IMR-90 (cell line): ENCODE measurements around the gene SIRPB1. TPM values are rescaled to one million over a fixed set of nuclear protein-coding genes. Genes with fewer than 3 reads are reported as not detected.

ENCODE experiments used
- ATAC-seq: fragments of 200-7000 bp; cut with Tn5 transposase; 2 replicates; pipeline ENCODE4 v1.9.1; 2020; ENCODE audit warnings: low read depth, mild to moderate bottlenecking, moderate library complexity
- BruUV-seq: library from RNA; stranded (reverse); fragments of 400-500 nt; replicated peaks from 2 replicates; lab custom pipeline; 2021; lab: Mats Ljungman, UMichigan
- CTCF ChIA-PET: fragments of 300-600 bp; formaldehyde crosslinking; extraction: SDS; loops from one replicate; lab custom pipeline; 2021; ENCODE audit warnings: antibody characterized with exemption; lab: Yijun Ruan, JAX
- POLR2A ChIA-PET: fragments of 300-600 bp; sonication (Branson Sonifier 250); formaldehyde crosslinking; loops from one replicate; lab custom pipeline; 2022; ENCODE audit warnings: antibody characterized with exemption; ENCODE audit not compliant: unreplicated experiment; lab: Charles Lee
- DNase-seq: peaks from one replicate; pipeline ENCODE4 v3.0.0; 2013
- H2AFZ ChIP-seq: replicated peaks from 2 replicates; pipeline ENCODE3; 2013; ENCODE audit warnings: low read length, mild to moderate bottlenecking; ENCODE audit not compliant: poor library complexity
- H2AK5ac ChIP-seq: 2 replicates; pipeline ENCODE4 v1.6.1; 2013; ENCODE audit warnings: low read depth, low read length, inconsistent platforms
- H2AK9ac ChIP-seq: replicated peaks from 2 replicates; pipeline ENCODE3; 2013; ENCODE audit warnings: mild to moderate bottlenecking, low read depth, low read length, moderate library complexity; ENCODE audit not compliant: poor library complexity
- H2BK120ac ChIP-seq: 2 replicates; pipeline ENCODE4 v1.6.1; 2013; ENCODE audit warnings: low read depth, low read length, inconsistent platforms
- H2BK15ac ChIP-seq: 3 replicates; pipeline ENCODE4 v1.6.1; 2013; ENCODE audit warnings: low read depth, low read length, inconsistent platforms
- H2BK20ac ChIP-seq: 2 replicates; pipeline ENCODE4 v1.6.1; 2013; ENCODE audit warnings: low read depth, mild to moderate bottlenecking, inconsistent platforms, low read length, moderate library complexity
- H2BK5ac ChIP-seq: 2 replicates; pipeline ENCODE4 v1.6.1; 2013; ENCODE audit warnings: mild to moderate bottlenecking, low read depth, low read length, inconsistent platforms; ENCODE audit not compliant: poor library complexity, severe bottlenecking
- H3K14ac ChIP-seq: replicated peaks from 2 replicates; pipeline ENCODE4 v1.6.1; 2013; ENCODE audit warnings: low read depth, low read length, inconsistent platforms
- H3K18ac ChIP-seq: 2 replicates; pipeline ENCODE4 v1.6.1; 2013; ENCODE audit warnings: low read depth, low read length, control low read depth
- H3K23ac ChIP-seq: 2 replicates; pipeline ENCODE4 v1.6.1; 2013; ENCODE audit warnings: low read depth, low read length, inconsistent platforms
- H3K27ac ChIP-seq: 2 replicates; pipeline ENCODE4 v1.5.1; 2013; ENCODE audit warnings: mild to moderate bottlenecking, control low read depth, low read length; ENCODE audit not compliant: insufficient read depth
- H3K27me3 ChIP-seq: 2 replicates; pipeline ENCODE4 v1.6.1; 2013; ENCODE audit warnings: low read length; ENCODE audit not compliant: control insufficient read depth, insufficient read depth
- H3K36me3 ChIP-seq: 2 replicates; pipeline ENCODE4 v1.6.1; 2013; ENCODE audit warnings: low read length, mixed read lengths; ENCODE audit not compliant: control insufficient read depth, insufficient read depth
- H3K4ac ChIP-seq: 2 replicates; pipeline ENCODE4 v1.6.1; 2013; ENCODE audit warnings: low read depth, low read length, inconsistent platforms
- H3K4me1 ChIP-seq: 2 replicates; pipeline ENCODE4 v1.6.1; 2013; ENCODE audit warnings: low read length, mixed read lengths; ENCODE audit not compliant: control insufficient read depth, insufficient read depth
- H3K4me2 ChIP-seq: 2 replicates; pipeline ENCODE4 v1.6.1; 2013; ENCODE audit warnings: low read depth, mild to moderate bottlenecking, control low read depth, low read length, moderate library complexity
- H3K4me3 ChIP-seq: 2 replicates; pipeline ENCODE4 v1.5.1; 2013; ENCODE audit warnings: low read depth, mild to moderate bottlenecking, control low read depth, low read length, moderate library complexity; ENCODE audit not compliant: insufficient read depth
- H3K56ac ChIP-seq: 2 replicates; pipeline ENCODE4 v1.6.1; 2013; ENCODE audit warnings: low read length, inconsistent platforms; ENCODE audit not compliant: insufficient read depth; ENCODE audit errors: extremely low read depth
- H3K79me1 ChIP-seq, 2 experiments: 2 replicates each; pipeline ENCODE4 v1.6.1; 2013; ENCODE audit warnings: low read length in 2 of 2, inconsistent platforms in 1 of 2, low read depth in 1 of 2
- H3K9ac ChIP-seq: 2 replicates; pipeline ENCODE4 v1.6.1; 2013; ENCODE audit warnings: low read depth, low read length, control low read depth
- H3K9me1 ChIP-seq: 2 replicates; pipeline ENCODE4 v1.6.1; 2013; ENCODE audit warnings: low read length, inconsistent platforms; ENCODE audit not compliant: insufficient read depth
- H3K9me3 ChIP-seq: 2 replicates; pipeline ENCODE4 v1.6.1; 2013; ENCODE audit warnings: low read length; ENCODE audit not compliant: control insufficient read depth, insufficient read depth
- H4K20me1 ChIP-seq: 2 replicates; pipeline ENCODE4 v1.6.1; 2013; ENCODE audit warnings: low read length, inconsistent platforms; ENCODE audit not compliant: insufficient read depth
- H4K5ac ChIP-seq: 2 replicates; pipeline ENCODE4 v1.6.1; 2013; ENCODE audit warnings: mild to moderate bottlenecking, low read depth, low read length, control low read depth
- H4K8ac ChIP-seq, 2 experiments: 2 replicates each; pipeline ENCODE4 v1.6.1; 2013; ENCODE audit warnings: low read depth in 2 of 2, low read length in 2 of 2, control low read depth in 1 of 2, inconsistent platforms in 1 of 2
- H4K91ac ChIP-seq: 2 replicates; pipeline ENCODE4 v1.6.1; 2013; ENCODE audit warnings: low read depth, low read length, inconsistent platforms; ENCODE audit not compliant: insufficient read depth
- BHLHE40 ChIP-seq: fragments of 150-350 bp; IDR thresholded peaks from 2 replicates; pipeline ENCODE4 v1.6.1; 2016; ENCODE audit warnings: mild to moderate bottlenecking, low read depth, low read length
- SMC3 ChIP-seq: fragments of 150-350 bp; IDR thresholded peaks from 2 replicates; pipeline ENCODE4 v1.6.1; 2016; ENCODE audit warnings: low read depth, mild to moderate bottlenecking, antibody characterized with exemption, low read length, moderate library complexity
- WGBS, 2 experiments: methylation state at CpG; one replicate each; pipeline versions ENCODE4 v1.1.5 to v1.1.7; 2013; ENCODE audit warnings: missing lambda C conversion rate in 2 of 2; ENCODE audit not compliant: insufficient read length in 1 of 2; ENCODE audit errors: extremely low coverage in 2 of 2; 5-methylcytosine and 5-hydroxymethylcytosine counted together
- dilution Hi-C: fragments of 300-500 bp; cut with HindIII; formaldehyde crosslinking; loops from one replicate; pipeline ENCODE4 v1.14.3; 2018; ENCODE audit warnings: low sequenced_read_pairs; ENCODE audit not compliant: unreplicated experiment
- in situ Hi-C: fragments of 300-500 bp; cut with MboI; formaldehyde crosslinking; loops from 3 replicates; pipeline ENCODE4 v1.14.3; 2019; ENCODE audit warnings: low sequenced_read_pairs, inconsistent platforms, mixed read lengths
- intact Hi-C: fragments of 100-400 bp; cut with micrococcal nuclease; formaldehyde crosslinking; loops from 2 replicates; pipeline ENCODE4 v1.10.0; 2022
- polyA plus RNA-seq, 3 experiments: library from polyadenylated mRNA; depleted of rRNA; stranded (reverse); fragments of >200 nt; gene quantifications; 2 replicates each; pipeline ENCODE4 v1.2.3, GENCODE V29; 2012; ENCODE audit warnings: low replicate concordance in 1 of 3
- total RNA-seq: library from RNA; depleted of rRNA; stranded (reverse); fragments of >200 nt; gene quantifications from 2 replicates; pipeline ENCODE4 v1.2.3, GENCODE V29; 2012
- TF ChIP-seq, protein P1 (sequence below): conservative IDR thresholded peaks from 2 replicates; pipeline ENCODE4 v1.5.1; 2012; ENCODE audit warnings: mild to moderate bottlenecking, low read depth, low read length, improper control_type of control experiment

The SIRPB1 gene
- total and polyA plus RNA-seq, 2 of the 4 experiments (the other 2 are of a cell fraction): 0.90 to 1.6 TPM

DNA sequence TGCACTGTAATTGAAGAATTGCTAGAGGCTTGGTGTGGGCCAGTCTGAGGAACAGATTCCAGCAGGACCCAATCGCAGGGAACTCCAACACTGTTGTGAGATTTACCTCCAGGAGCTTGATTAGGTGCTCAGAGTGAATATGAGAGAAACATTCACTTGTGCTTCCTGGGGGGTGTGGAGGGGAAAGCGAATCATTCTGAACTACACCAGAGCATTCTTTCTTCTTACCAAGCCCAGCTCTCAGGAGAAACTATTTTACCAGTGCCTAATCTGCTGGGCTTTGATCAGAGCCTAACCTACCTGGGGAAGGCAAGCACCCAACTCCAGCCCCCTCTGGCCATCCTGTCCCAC lies 7.4 kb upstream of the SIRPB1 start:
- H3K79me1 ChIP-seq: no peaks in the 10 kb centered on the region
- TF ChIP-seq, protein P1, sequence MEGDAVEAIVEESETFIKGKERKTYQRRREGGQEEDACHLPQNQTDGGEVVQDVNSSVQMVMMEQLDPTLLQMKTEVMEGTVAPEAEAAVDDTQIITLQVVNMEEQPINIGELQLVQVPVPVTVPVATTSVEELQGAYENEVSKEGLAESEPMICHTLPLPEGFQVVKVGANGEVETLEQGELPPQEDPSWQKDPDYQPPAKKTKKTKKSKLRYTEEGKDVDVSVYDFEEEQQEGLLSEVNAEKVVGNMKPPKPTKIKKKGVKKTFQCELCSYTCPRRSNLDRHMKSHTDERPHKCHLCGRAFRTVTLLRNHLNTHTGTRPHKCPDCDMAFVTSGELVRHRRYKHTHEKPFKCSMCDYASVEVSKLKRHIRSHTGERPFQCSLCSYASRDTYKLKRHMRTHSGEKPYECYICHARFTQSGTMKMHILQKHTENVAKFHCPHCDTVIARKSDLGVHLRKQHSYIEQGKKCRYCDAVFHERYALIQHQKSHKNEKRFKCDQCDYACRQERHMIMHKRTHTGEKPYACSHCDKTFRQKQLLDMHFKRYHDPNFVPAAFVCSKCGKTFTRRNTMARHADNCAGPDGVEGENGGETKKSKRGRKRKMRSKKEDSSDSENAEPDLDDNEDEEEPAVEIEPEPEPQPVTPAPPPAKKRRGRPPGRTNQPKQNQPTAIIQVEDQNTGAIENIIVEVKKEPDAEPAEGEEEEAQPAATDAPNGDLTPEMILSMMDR: no peak
- no peak for TF ChIP-seq SMC3
- TF ChIP-seq BHLHE40: no peak
- no peak overlapping the region for H2AFZ ChIP-seq
- H2BK15ac ChIP-seq: no peak overlapping the region
- H3K18ac ChIP-seq: no peak overlapping the region
- H3K36me3 ChIP-seq: no peaks in the 10 kb centered on the region
- no peak overlapping the region for H3K56ac ChIP-seq
- no peak overlapping the region for H3K4ac ChIP-seq
- no peak overlapping the region for H3K27ac ChIP-seq
- WGBS, 2 experiments: no CpG with 5 or more reads among the region's 2 CpGs
- no peak overlapping the region for H3K4me2 ChIP-seq
- H4K5ac ChIP-seq: no peak overlapping the region
- H3K9ac ChIP-seq: no peak overlapping the region
- no peaks in the 10 kb centered on the region for H4K20me1 ChIP-seq
- H2BK5ac ChIP-seq: no peak overlapping the region
- POLR2A ChIA-PET: no interaction called here
- in situ Hi-C loops (no loop called here), dilution Hi-C loops (no loop called here), intact Hi-C loops (no loop called here)
- no TSS peak for BruUV-seq
- no peak overlapping the region for H3K14ac ChIP-seq
- H3K23ac ChIP-seq: no peak overlapping the region
- no peak for ATAC-seq
- no peak overlapping the region for H2AK5ac ChIP-seq
- H2AK9ac ChIP-seq: no peak overlapping the region
- CTCF ChIA-PET: no interaction called here
- no peak overlapping the region for H2BK120ac ChIP-seq
- H3K4me3 ChIP-seq: no peak overlapping the region
- H3K9me3 ChIP-seq: no peaks in the 10 kb centered on the region
- no peaks in the 10 kb centered on the region for H3K4me1 ChIP-seq
- no peak overlapping the region for H4K91ac ChIP-seq
- H2BK20ac ChIP-seq: no peak overlapping the region
- DNase-seq: no peak
- H4K8ac ChIP-seq: no peak overlapping the region
- H3K9me1 ChIP-seq: no peaks in the 10 kb centered on the region
- peaks cover 1% of the 10 kb centered on the region for H3K27me3 ChIP-seq
